Left colon (tissue), 2 donors: ENCODE measurements around the gene LCE5A. TPM values are rescaled to one million over a fixed set of nuclear protein-coding genes. Genes with fewer than 3 reads are reported as not detected.
A peak's percentile ranks its signal among the peaks of the same experiment; 100 is the strongest.
"Not testable (repeated sequence)": the region's sequence is repeated elsewhere in the genome, so short reads cannot be mapped to it uniquely, and the experiment has no call there.

ENCODE experiments used
- ATAC-seq: fragments of 200-7000 bp; cut with Tn5 transposase; one replicate; pipeline ENCODE4 v1.9.1; 2020; ENCODE audit warnings: mild to moderate bottlenecking, moderate library complexity
- DNase-seq, 2 donors: peaks; one replicate each; pipeline ENCODE4 v3.0.0-alpha.2; 2020
- intact Hi-C, 2 donors: fragments of 100-400 bp; cut with DNase I in 1 of 2; cut with micrococcal nuclease in 1 of 2; formaldehyde crosslinking; loops; one replicate each; pipeline versions ENCODE4 v1.11.2 to v1.14.0; 2022; cut with DNase I, micrococcal nuclease
- long read RNA-seq: library from polyadenylated mRNA; unstranded; transcript quantifications from one replicate; pipeline ENCODE4 v2.0.0, GENCODE V29; 2021
- total RNA-seq, 2 donors: library from RNA; stranded (reverse); fragmentation: NEBNext Ultra II Directional; extraction: Animal tissue kit (Norgen Biotek cat#: 25700); gene quantifications; one replicate each; pipeline ENCODE4 v1.2.1, GENCODE V29; 2021
- donor health status: DM: no; HTN: no; CAD: no.
- donor health status: DM: yes; HTN: yes; CAD: no.

The LCE5A gene
- total RNA-seq: not detected
- long read RNA-seq: 0 reads

- intact Hi-C loops: no loop called here
- no peak for ATAC-seq
These were observed at the start of gene LCE5A for GRCh38 chr1:152510503-152510902. LCE5A (plus strand) TSS chr1:152510803; CDS start chr1:152511535, 732 bp downstream.

GRCh38 chr1:152461544-152461943 lies 49.1 kb upstream of the LCE5A start:
- ATAC-seq (peak; percentile 76), DNase-seq (peak; percentile 36 to 46)
- intact Hi-C loops: no loop called here

More at GRCh38 chr1:152510503-152510902, at the start of gene LCE5A:
- DNase-seq: no peak

- intact Hi-C loops: no loop called here
- DNase-seq (no peak), ATAC-seq (no peak)
These were observed 48.0 kb upstream of the LCE5A start for GRCh38 chr1:152462636-152463035.

- DNase-seq: no peak
- no peak for ATAC-seq
- intact Hi-C loops: no loop called here
These were observed 44.4 kb upstream of the LCE5A start for GRCh38 chr1:152466217-152466616.

GRCh38 chr1:152473887-152474537 lies 36.6 kb upstream of the LCE5A start:
- DNase-seq: no peak
- intact Hi-C loops: no loop called here
- no peak for ATAC-seq

GRCh38 chr1:152479792-152480595 lies 30.6 kb upstream of the LCE5A start:
- ATAC-seq: peak; percentile 29
- intact Hi-C loops: no loop called here
- DNase-seq: peak; percentile 37 to 65

GRCh38 chr1:152481869-152482664 lies 28.5 kb upstream of the LCE5A start:
- ATAC-seq (peak; percentile 91), DNase-seq (no peak)
- intact Hi-C loops: no loop called here

- DNase-seq: no peak
- intact Hi-C loops: no loop called here
- ATAC-seq: no peak
These were observed 24.1 kb upstream of the LCE5A start for GRCh38 chr1:152486400-152487006.

- no peak for DNase-seq
- no peak for ATAC-seq
- intact Hi-C loops: no loop called here
These were observed 22.7 kb upstream of the LCE5A start for GRCh38 chr1:152487871-152488270.

- ATAC-seq, DNase-seq, intact Hi-C loops: not testable (repeated sequence)
These were observed 19.1 kb upstream of the LCE5A start for GRCh38 chr1:152491537-152491936.

- DNase-seq (peak in 1 of 2 donors; percentile 32), ATAC-seq (peak; percentile 50)
- intact Hi-C loops: no loop called here
These were observed 15.4 kb upstream of the LCE5A start for GRCh38 chr1:152495066-152495675.

- ATAC-seq (no peak), DNase-seq (no peak)
- intact Hi-C loops: no loop called here
These were observed 13.3 kb upstream of the LCE5A start for GRCh38 chr1:152497273-152497672.

- intact Hi-C loops: no loop called here
- ATAC-seq: no peak
- no peak for DNase-seq
These were observed 8.9 kb upstream of the LCE5A start for GRCh38 chr1:152501704-152502103.

GRCh38 chr1:152502496-152503180 lies 8.0 kb upstream of the LCE5A start:
- intact Hi-C loops: no loop called here
- no peak for DNase-seq
- ATAC-seq: no peak

- ATAC-seq (no peak), DNase-seq (no peak)
- intact Hi-C loops: no loop called here
These were observed 5.5 kb upstream of the LCE5A start for GRCh38 chr1:152505083-152505482.

GRCh38 chr1:152506899-152507498 lies 3.6 kb upstream of the LCE5A start:
- no peak for DNase-seq
- intact Hi-C loops: no loop called here
- ATAC-seq: no peak

GRCh38 chr1:152511596-152511995 lies 993 bp downstream of the LCE5A start:
- ATAC-seq: no peak
- DNase-seq: no peak
- intact Hi-C loops: no loop called here

- DNase-seq: no peak
- ATAC-seq: peak; percentile 42
- intact Hi-C loops: no loop called here
These were observed 2.5 kb downstream of the LCE5A start for GRCh38 chr1:152513081-152513480.
